Measurements from ENCODE around the gene TM4SF20.
A peak's percentile ranks its signal among the peaks of the same experiment; 100 is the strongest.

TM4SF20 gene

GRCh38 chr2:227412877-227413276 lies 33.8 kb upstream of the TM4SF20 start:
- TF ChIP-seq, protein P1, sequence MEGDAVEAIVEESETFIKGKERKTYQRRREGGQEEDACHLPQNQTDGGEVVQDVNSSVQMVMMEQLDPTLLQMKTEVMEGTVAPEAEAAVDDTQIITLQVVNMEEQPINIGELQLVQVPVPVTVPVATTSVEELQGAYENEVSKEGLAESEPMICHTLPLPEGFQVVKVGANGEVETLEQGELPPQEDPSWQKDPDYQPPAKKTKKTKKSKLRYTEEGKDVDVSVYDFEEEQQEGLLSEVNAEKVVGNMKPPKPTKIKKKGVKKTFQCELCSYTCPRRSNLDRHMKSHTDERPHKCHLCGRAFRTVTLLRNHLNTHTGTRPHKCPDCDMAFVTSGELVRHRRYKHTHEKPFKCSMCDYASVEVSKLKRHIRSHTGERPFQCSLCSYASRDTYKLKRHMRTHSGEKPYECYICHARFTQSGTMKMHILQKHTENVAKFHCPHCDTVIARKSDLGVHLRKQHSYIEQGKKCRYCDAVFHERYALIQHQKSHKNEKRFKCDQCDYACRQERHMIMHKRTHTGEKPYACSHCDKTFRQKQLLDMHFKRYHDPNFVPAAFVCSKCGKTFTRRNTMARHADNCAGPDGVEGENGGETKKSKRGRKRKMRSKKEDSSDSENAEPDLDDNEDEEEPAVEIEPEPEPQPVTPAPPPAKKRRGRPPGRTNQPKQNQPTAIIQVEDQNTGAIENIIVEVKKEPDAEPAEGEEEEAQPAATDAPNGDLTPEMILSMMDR (conservative IDR thresholded peaks at IDR 0.05; ENCODE audit: low read depth, low read length), result no peak
- Histone ChIP-seq H3K9ac (no peak overlapping the region), H3K36me3 (ENCODE audit: insufficient read depth) (no peaks in the 10 kb centered on the region), H3K4me1 (ENCODE audit: low read depth, poor library complexity, severe bottlenecking) (peaks cover 79% of the 10 kb centered on the region), H3K27me3 (ENCODE audit: insufficient read depth, low read depth) (no peaks in the 10 kb centered on the region), H3K27ac (peak overlapping the region; percentile 94; the same call in 1 of the 2 replicates), H4K20me1 (ENCODE audit: insufficient read depth) (no peaks in the 10 kb centered on the region), H3K4me2 (peak overlapping the region; percentile 94; the same call in 1 of the 2 replicates), H3K4me3 (IDR thresholded peaks at IDR 0.05; ENCODE audit: insufficient read depth, low read depth, low read length) (no peak overlapping the region), H2AFZ (ENCODE audit: low read depth) (no peak overlapping the region), H3K79me2 (ENCODE audit: insufficient read depth, low read depth) (no peaks in the 10 kb centered on the region)

DNA sequence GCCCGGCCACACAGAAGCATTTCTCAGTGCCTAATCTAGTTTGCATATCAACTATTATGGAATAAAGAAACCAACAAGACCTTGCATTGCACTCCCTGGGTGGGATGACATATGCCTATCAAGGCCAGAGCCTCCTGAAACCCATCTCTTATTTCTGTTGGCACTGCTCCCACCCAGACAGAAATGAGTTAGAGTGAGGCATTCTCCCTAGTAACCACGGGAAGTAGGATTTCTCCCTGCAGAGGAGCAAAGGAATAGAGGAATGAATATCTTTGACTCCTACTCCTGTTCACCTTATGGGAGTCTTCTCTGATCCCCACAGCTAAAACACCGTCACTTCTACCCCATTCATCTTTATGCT lies 32.9 kb upstream of the TM4SF20 start:
- Histone ChIP-seq H3K27ac (peak overlapping the region; percentile 94), H4K20me1 (ENCODE audit: insufficient read depth) (no peaks in the 10 kb centered on the region), H2AFZ (ENCODE audit: low read depth) (peak overlapping the region; percentile 53; the same call in 1 of the 2 replicates), H3K4me3 (IDR thresholded peaks at IDR 0.05; ENCODE audit: insufficient read depth, low read depth, low read length) (no peak overlapping the region), H3K79me2 (ENCODE audit: insufficient read depth, low read depth) (no peaks in the 10 kb centered on the region), H3K4me2 (peak overlapping the region; percentile 94), H3K9ac (peak overlapping the region; percentile 49), H3K36me3 (ENCODE audit: insufficient read depth) (no peaks in the 10 kb centered on the region), H3K4me1 (ENCODE audit: low read depth, poor library complexity, severe bottlenecking) (peaks cover 80% of the 10 kb centered on the region), H3K27me3 (ENCODE audit: insufficient read depth, low read depth) (no peaks in the 10 kb centered on the region)
- TF ChIP-seq, protein P1 (conservative IDR thresholded peaks at IDR 0.05; ENCODE audit: low read depth, low read length), result no peak

DNA sequence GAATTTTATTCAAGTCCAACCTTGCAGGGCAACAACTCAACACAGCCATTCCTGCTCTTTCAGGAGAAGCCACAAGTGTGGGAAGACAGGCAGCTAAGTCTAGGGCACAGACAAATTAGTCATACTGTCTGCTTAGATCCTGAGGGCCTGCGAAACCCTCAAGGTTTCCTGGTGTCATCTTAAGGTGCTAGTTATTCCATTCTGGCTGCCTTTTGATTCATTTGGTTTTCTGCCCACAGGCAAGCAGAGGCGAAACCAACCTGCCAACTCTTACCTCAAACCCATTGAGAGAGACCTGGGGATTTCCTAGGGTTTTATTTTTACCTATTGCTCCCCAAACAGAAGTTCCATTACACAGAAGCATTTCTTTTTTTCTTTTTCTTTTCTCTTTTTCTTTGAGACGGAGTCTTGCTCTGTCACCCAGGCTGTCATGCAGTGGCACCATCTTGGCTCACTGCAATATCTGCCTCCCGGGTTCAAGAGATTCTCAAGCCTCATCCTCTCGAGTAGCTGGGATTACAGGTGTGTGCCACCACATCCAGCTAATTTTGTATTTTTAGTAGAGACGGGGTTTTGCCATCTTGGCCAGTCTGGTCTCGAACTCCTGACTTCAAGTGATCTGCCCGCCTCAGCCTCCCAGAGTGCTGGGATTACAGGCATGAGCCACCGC lies 32.3 kb upstream of the TM4SF20 start:
- Histone ChIP-seq H3K4me3 (IDR thresholded peaks at IDR 0.05; ENCODE audit: insufficient read depth, low read depth, low read length) (no peak overlapping the region), H3K79me2 (ENCODE audit: insufficient read depth, low read depth) (no peaks in the 10 kb centered on the region), H3K9ac (peak overlapping the region; percentile 49), H4K20me1 (ENCODE audit: insufficient read depth) (no peaks in the 10 kb centered on the region), H3K27ac (peak overlapping the region; percentile 94), H3K4me2 (peak overlapping the region; percentile 94), H3K4me1 (ENCODE audit: low read depth, poor library complexity, severe bottlenecking) (peaks cover 82% of the 10 kb centered on the region), H3K36me3 (ENCODE audit: insufficient read depth) (no peaks in the 10 kb centered on the region), H3K27me3 (ENCODE audit: insufficient read depth, low read depth) (no peaks in the 10 kb centered on the region), H2AFZ (ENCODE audit: low read depth) (peak overlapping the region; percentile 53; the same call in 1 of the 2 replicates)
- TF ChIP-seq, protein P1 (conservative IDR thresholded peaks at IDR 0.05; ENCODE audit: low read depth, low read length), result no peak

- Histone ChIP-seq H3K79me2 (ENCODE audit: insufficient read depth, low read depth) (no peaks in the 10 kb centered on the region), H4K20me1 (ENCODE audit: insufficient read depth) (no peaks in the 10 kb centered on the region), H2AFZ (ENCODE audit: low read depth) (peak overlapping the region; percentile 53; the same call in 1 of the 2 replicates), H3K4me1 (ENCODE audit: low read depth, poor library complexity, severe bottlenecking) (peaks cover 81% of the 10 kb centered on the region), H3K9ac (no peak overlapping the region), H3K36me3 (ENCODE audit: insufficient read depth) (no peaks in the 10 kb centered on the region), H3K27ac (peak overlapping the region; percentile 94), H3K4me2 (peak overlapping the region; percentile 94; the same call in 1 of the 2 replicates), H3K27me3 (ENCODE audit: insufficient read depth, low read depth) (no peaks in the 10 kb centered on the region), H3K4me3 (IDR thresholded peaks at IDR 0.05; ENCODE audit: insufficient read depth, low read depth, low read length) (no peak overlapping the region)
- TF ChIP-seq, protein P1 (conservative IDR thresholded peaks at IDR 0.05; ENCODE audit: low read depth, low read length), result no peak
Measured at GRCh38 chr2:227410191-227410590, 31.1 kb upstream of the TM4SF20 start.
